Measurements from ENCODE around the gene ADCY5.

The ADCY5 gene

GRCh38 chr3:123369085-123369484 is 79.8 kb downstream of the ADCY5 start:
- DNase-seq (ENCODE audit: low read depth in 2 of 2): no peak

- no peak for DNase-seq (ENCODE audit: low read depth in 2 of 2)
These were observed 81.3 kb downstream of the ADCY5 start for GRCh38 chr3:123367467-123368154.

GRCh38 chr3:123365450-123366143 is 83.3 kb downstream of the ADCY5 start:
- DNase-seq (ENCODE audit: low read depth in 2 of 2): no peak

GRCh38 chr3:123361071-123361470 is 87.8 kb downstream of the ADCY5 start:
- no peak for DNase-seq (ENCODE audit: low read depth in 2 of 2)

GRCh38 chr3:123357275-123357674 is 91.6 kb downstream of the ADCY5 start:
- DNase-seq (ENCODE audit: low read depth in 2 of 2): no peak

GRCh38 chr3:123353850-123354233 is 95.0 kb downstream of the ADCY5 start:
- DNase-seq (ENCODE audit: low read depth in 2 of 2): no peak

GRCh38 chr3:123353227-123353849 is 95.6 kb downstream of the ADCY5 start:
- no peak for DNase-seq (ENCODE audit: low read depth in 2 of 2)

- DNase-seq (ENCODE audit: low read depth in 2 of 2): no peak
These were observed 96.7 kb downstream of the ADCY5 start for GRCh38 chr3:123352134-123352554.

- no peak for DNase-seq (ENCODE audit: low read depth in 2 of 2)
These were observed 97.4 kb downstream of the ADCY5 start for GRCh38 chr3:123351501-123351900.

- no peak for DNase-seq (ENCODE audit: low read depth in 2 of 2)
These were observed 97.9 kb downstream of the ADCY5 start for GRCh38 chr3:123350971-123351370.

GRCh38 chr3:123349566-123350435 is 99.1 kb downstream of the ADCY5 start:
- DNase-seq (ENCODE audit: low read depth in 2 of 2): no peak

- DNase-seq (ENCODE audit: low read depth in 2 of 2): no peak
These were observed 99.7 kb downstream of the ADCY5 start for GRCh38 chr3:123349201-123349535.

GRCh38 chr3:123348471-123349200 is 100.3 kb downstream of the ADCY5 start:
- no peak for DNase-seq (ENCODE audit: low read depth in 2 of 2)

GRCh38 chr3:123347691-123348264 is 101.1 kb downstream of the ADCY5 start:
- DNase-seq (ENCODE audit: low read depth in 2 of 2): no peak

- DNase-seq (ENCODE audit: low read depth in 2 of 2): no peak
These were observed 101.7 kb downstream of the ADCY5 start for GRCh38 chr3:123347205-123347604.

- DNase-seq (ENCODE audit: low read depth in 2 of 2): no peak
These were observed 102.9 kb downstream of the ADCY5 start for GRCh38 chr3:123346021-123346420.

- no peak for DNase-seq (ENCODE audit: low read depth in 2 of 2)
These were observed 103.8 kb downstream of the ADCY5 start for GRCh38 chr3:123344907-123345594.

- no peak for DNase-seq (ENCODE audit: low read depth in 2 of 2)
These were observed 104.5 kb downstream of the ADCY5 start for GRCh38 chr3:123344175-123344906.

- DNase-seq (ENCODE audit: low read depth in 2 of 2): no peak
These were observed 105.4 kb downstream of the ADCY5 start for GRCh38 chr3:123343296-123344174.
